Renal cortex interstitium (tissue), 11 donors: ENCODE measurements around the gene CYP24A1. TPM values are rescaled to one million over a fixed set of nuclear protein-coding genes. Genes with fewer than 3 reads are reported as not detected.

Source experiments
- DNase-seq, 11 donors: peaks; one replicate each; pipeline ENCODE4 v3.0.0-alpha.2; 2013; ENCODE audit warnings: low read depth in 9 of 11, low spot score in 4 of 11; ENCODE audit errors: extremely low read depth in 1 of 11
- polyA plus RNA-seq, 3 donors: library from polyadenylated mRNA; unstranded; fragments of 120-200 nt; gene quantifications; one replicate each; pipeline ENCODE4 v1.2.1, GENCODE V29; 2013; ENCODE audit not compliant: insufficient read length in 3 of 3

Gene CYP24A1
- polyA plus RNA-seq, 3 donors, result 0.98 to 3.4 (median 2.0) TPM

GRCh38 chr20:54123587-54124180 is 50.1 kb downstream of the CYP24A1 start:
- peak in 3 of 11 donors; percentile 22 to 57 (median 32) for DNase-seq

GRCh38 chr20:54122681-54123586 is 50.9 kb downstream of the CYP24A1 start:
- DNase-seq, result no peak

- DNase-seq, result no peak
Observed at GRCh38 chr20:54122189-54122588, 51.6 kb downstream of the CYP24A1 start.

- DNase-seq, result no peak
Observed at GRCh38 chr20:54119744-54120143, 54.0 kb downstream of the CYP24A1 start.

GRCh38 chr20:54118220-54119001 is 55.4 kb downstream of the CYP24A1 start:
- DNase-seq, result no peak

GRCh38 chr20:54116550-54117235 is 57.1 kb downstream of the CYP24A1 start:
- DNase-seq, result no peak

- no peak for DNase-seq
Observed at GRCh38 chr20:54115172-54115854, 58.5 kb downstream of the CYP24A1 start.

- DNase-seq, result no peak
Observed at GRCh38 chr20:54114109-54114508, 59.7 kb downstream of the CYP24A1 start.

- no peak for DNase-seq
Observed at GRCh38 chr20:54113566-54113965, 60.2 kb downstream of the CYP24A1 start.

- DNase-seq, result no peak
Observed at GRCh38 chr20:54112221-54112884, 61.4 kb downstream of the CYP24A1 start.

- no peak for DNase-seq
Observed at GRCh38 chr20:54111460-54111859, 62.3 kb downstream of the CYP24A1 start.

GRCh38 chr20:54110457-54110856 is 63.3 kb downstream of the CYP24A1 start:
- no peak for DNase-seq

GRCh38 chr20:54110041-54110440 is 63.7 kb downstream of the CYP24A1 start:
- no peak for DNase-seq

GRCh38 chr20:54108817-54109216 is 65.0 kb downstream of the CYP24A1 start:
- no peak for DNase-seq

- no peak for DNase-seq
Observed at GRCh38 chr20:54108326-54108642, 65.5 kb downstream of the CYP24A1 start.

GRCh38 chr20:54107600-54108325 is 66.0 kb downstream of the CYP24A1 start:
- no peak for DNase-seq

GRCh38 chr20:54107181-54107580 is 66.6 kb downstream of the CYP24A1 start:
- DNase-seq, result no peak

- DNase-seq, result no peak
Observed at GRCh38 chr20:54106162-54106561, 67.6 kb downstream of the CYP24A1 start.
